K562 (cell line): ENCODE data around the gene CLIC1. TPM values are rescaled to one million over a fixed set of nuclear protein-coding genes. Genes with fewer than 3 reads are reported as not detected.

Experiments
- FOXM1 ChIP-seq, 2 experiments: fragments of 450-650 bp in 1 of 2; sonication (generic) in 1 of 2; formaldehyde crosslinking in 1 of 2; IDR thresholded peaks; 2 replicates each; pipeline versions ENCODE4 v1.6.1 to v1.9.0; 2017 to 2022; ENCODE audit warnings: low read depth in 2 of 2, mild to moderate bottlenecking in 2 of 2, missing genetic modification reagents in 1 of 2, moderate library complexity in 1 of 2
- HNRNPL ChIP-seq: fragments of 200-400 bp; formaldehyde crosslinking; IDR thresholded peaks from 2 replicates; pipeline ENCODE4 v1.6.1; 2017; ENCODE audit warnings: low read depth, mild to moderate bottlenecking, low read length
- NELFE ChIP-seq: IDR thresholded peaks from 2 replicates; pipeline ENCODE4 v1.6.1; 2011; ENCODE audit warnings: mild to moderate bottlenecking; ENCODE audit not compliant: insufficient read depth, insufficient read length
- POLR2B ChIP-seq: fragments of 450-650 bp; IDR thresholded peaks from 2 replicates; pipeline ENCODE4 v1.6.1; 2018; ENCODE audit warnings: low read depth; ENCODE audit not compliant: partially characterized antibody
- RBFOX2 ChIP-seq: fragments of 200-400 bp; formaldehyde crosslinking; IDR thresholded peaks from 2 replicates; pipeline ENCODE4 v1.6.1; 2017; ENCODE audit warnings: low read depth, mild to moderate bottlenecking, low read length, moderate library complexity
- SMARCE1 ChIP-seq: fragments of 450-650 bp; IDR thresholded peaks from 2 replicates; pipeline ENCODE4 v1.7.1; 2016; ENCODE audit warnings: mild to moderate bottlenecking
- ZBTB33 ChIP-seq: sonication (generic); formaldehyde crosslinking; IDR thresholded peaks from 2 replicates; pipeline ENCODE4 v1.8.1; 2023; ENCODE audit warnings: mild to moderate bottlenecking, missing genetic modification reagents
- ZNF407 ChIP-seq: fragments of 450-650 bp; IDR thresholded peaks from 2 replicates; pipeline ENCODE4 v1.6.1; 2016; ENCODE audit warnings: low read depth
- polyA plus RNA-seq, 8 experiments: library from polyadenylated mRNA; depleted of rRNA in 4 of 8; stranded (reverse) in 5 of 8; unstranded in 3 of 8; fragments of >200 nt; fragmentation: Nextera tagmentation in 2 of 8; fragmentation: Illumina TruSeq in 1 of 8; extraction: Ambion mirVana in 2 of 8; extraction: Trizol in 1 of 8; gene quantifications; 2 replicates each; pipeline versions ENCODE4 v1.2.1 to v1.2.3, GENCODE V29; 2011 to 2014; ENCODE audit warnings: inconsistent platforms in 1 of 8, missing spikeins in 1 of 8
- total RNA-seq, 7 experiments: library from RNA; depleted of rRNA in 6 of 7; stranded (reverse); fragments of >200 nt in 6 of 7; fragmentation: Illumina TruSeq in 2 of 7; extraction: Trizol in 2 of 7; gene quantifications; 2 replicates each; pipeline versions ENCODE4 v1.2.1 to v1.2.3, GENCODE V29; 2011 to 2021; ENCODE audit warnings: low replicate concordance in 1 of 7
- TF ChIP-seq, protein P1 (sequence below): fragments of 200-800 bp; sonication (Bioruptor generic); IDR thresholded peaks from 2 replicates; pipeline ENCODE4 v1.6.1; 2017; ENCODE audit warnings: missing genetic modification characterization, missing compliant biosample characterization
- TF ChIP-seq, protein P2 (sequence below): conservative IDR thresholded peaks from 2 replicates; pipeline ENCODE4 v1.6.1; 2011; ENCODE audit warnings: low read depth, mild to moderate bottlenecking, low read length; ENCODE audit not compliant: control insufficient read depth

Gene CLIC1
- total and polyA plus RNA-seq, 9 of the 15 experiments (the other 6 are each of a cell fraction or from before 2014, with no cell fraction given): 1,267 to 2,419 (median 1,808) TPM

GRCh38 chr6:31723980-31724691 is 12.2 kb downstream of the CLIC1 start (continued):
- TF ChIP-seq ZNF407: no peak
- TF ChIP-seq POLR2B: no peak
- TF ChIP-seq RBFOX2: peak; percentile 51
- no peak for TF ChIP-seq HNRNPL
- TF ChIP-seq SMARCE1: no peak
- TF ChIP-seq, protein P1, sequence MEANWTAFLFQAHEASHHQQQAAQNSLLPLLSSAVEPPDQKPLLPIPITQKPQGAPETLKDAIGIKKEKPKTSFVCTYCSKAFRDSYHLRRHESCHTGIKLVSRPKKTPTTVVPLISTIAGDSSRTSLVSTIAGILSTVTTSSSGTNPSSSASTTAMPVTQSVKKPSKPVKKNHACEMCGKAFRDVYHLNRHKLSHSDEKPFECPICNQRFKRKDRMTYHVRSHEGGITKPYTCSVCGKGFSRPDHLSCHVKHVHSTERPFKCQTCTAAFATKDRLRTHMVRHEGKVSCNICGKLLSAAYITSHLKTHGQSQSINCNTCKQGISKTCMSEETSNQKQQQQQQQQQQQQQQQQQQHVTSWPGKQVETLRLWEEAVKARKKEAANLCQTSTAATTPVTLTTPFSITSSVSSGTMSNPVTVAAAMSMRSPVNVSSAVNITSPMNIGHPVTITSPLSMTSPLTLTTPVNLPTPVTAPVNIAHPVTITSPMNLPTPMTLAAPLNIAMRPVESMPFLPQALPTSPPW (CRISPR knock-in tag): no peak
- TF ChIP-seq FOXM1 (IDR thresholded peaks at IDR 0.05; ENCODE audit: low read depth): no peak
- TF ChIP-seq FOXM1 (CRISPR knock-in tag; IDR thresholded peaks at IDR 0.05; ENCODE audit: low read depth): no peak
- TF ChIP-seq NELFE: no peak
- TF ChIP-seq, protein P2, sequence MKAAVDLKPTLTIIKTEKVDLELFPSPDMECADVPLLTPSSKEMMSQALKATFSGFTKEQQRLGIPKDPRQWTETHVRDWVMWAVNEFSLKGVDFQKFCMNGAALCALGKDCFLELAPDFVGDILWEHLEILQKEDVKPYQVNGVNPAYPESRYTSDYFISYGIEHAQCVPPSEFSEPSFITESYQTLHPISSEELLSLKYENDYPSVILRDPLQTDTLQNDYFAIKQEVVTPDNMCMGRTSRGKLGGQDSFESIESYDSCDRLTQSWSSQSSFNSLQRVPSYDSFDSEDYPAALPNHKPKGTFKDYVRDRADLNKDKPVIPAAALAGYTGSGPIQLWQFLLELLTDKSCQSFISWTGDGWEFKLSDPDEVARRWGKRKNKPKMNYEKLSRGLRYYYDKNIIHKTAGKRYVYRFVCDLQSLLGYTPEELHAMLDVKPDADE: 0 out of 2 replicates have a peak, but pooled peaks have one; percentile 20
- peak; percentile 8; the same call in 1 of the 2 replicates for TF ChIP-seq ZBTB33 (CRISPR knock-in tag)
